ENCODE results near the gene TRIP10.

The TRIP10 gene

DNA sequence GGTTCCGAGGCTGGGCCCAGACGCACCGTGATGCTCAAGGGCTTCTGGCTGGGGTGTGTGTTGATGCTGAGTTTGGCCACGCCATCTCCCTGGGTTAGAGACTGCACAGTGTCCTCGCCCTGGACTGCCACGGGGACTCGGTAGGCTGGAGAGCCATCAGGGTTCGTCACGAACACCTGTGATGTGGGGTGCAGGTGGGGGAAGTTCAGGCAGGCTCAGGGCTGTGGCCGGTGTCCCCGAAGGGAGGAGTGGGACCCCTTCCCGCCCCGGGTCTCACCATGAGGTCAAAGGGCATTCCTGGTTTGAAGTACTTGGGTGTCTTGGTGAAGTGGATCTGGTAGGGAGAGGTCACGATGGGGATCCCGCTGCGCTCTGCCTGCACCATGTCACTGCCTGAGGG, 27.2 kb upstream of the TRIP10 start:
- DNase-seq: no peak

GRCh38 chr19:6712692-6713670, 26.5 kb upstream of the TRIP10 start:
- no peak for DNase-seq

GRCh38 chr19:6713773-6714692, 25.4 kb upstream of the TRIP10 start:
- no peak for DNase-seq

DNA sequence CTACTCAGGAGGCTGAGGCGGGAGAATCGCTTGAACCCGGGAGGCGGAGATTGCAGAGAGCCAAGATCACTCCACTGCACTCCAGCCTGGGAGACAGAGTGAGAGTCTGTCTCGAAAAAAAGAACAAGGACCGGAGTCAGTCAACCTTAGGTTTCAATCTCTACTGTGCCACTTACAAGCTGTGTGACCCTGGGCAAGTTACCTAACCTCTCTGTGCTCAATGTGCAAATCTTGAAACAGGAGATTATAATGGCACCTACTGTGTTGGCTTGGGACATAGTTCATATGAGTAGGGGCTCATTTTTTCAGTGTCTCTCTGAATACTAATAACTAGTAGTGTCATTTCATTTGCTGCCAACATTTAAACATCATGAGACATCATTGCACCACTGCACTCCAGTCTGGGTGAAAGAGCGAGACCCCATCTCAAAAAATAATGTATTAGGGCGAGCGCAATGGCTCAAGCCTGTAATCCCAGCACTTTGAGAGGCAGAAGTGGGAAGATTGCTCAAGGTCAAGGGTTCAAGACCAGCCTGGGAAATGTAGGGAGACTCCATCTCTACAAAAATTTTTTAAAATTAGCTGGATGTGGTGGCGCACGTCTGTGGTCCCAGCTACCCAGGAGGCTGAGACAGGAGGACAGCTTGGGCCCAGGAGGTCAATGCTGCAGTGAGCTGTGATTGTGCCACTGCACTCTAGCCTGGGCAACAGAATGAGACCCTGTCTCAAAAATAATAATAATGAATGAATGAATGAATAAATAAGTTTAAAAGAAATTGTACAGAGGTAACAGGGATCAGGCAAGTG, 24.5 kb upstream of the TRIP10 start:
- DNase-seq: no peak

DNA sequence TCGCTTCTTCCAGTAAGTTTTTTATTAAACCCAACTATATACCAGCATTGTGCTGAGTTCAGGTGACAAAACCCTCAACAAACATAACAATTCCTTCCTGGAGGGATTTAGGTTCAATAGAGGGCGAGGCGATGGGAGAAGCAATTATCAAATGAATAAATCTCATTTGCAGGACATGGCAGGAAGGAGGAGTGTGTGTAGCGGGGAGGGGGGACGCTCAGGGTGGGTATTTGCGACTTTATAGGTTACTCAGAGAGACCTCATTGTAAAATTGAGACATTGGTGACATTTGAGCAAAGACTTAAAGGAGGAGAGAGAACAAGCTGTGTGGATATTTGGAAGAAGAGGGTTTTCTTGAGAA, 22.9 kb upstream of the TRIP10 start:
- DNase-seq: no peak

DNA sequence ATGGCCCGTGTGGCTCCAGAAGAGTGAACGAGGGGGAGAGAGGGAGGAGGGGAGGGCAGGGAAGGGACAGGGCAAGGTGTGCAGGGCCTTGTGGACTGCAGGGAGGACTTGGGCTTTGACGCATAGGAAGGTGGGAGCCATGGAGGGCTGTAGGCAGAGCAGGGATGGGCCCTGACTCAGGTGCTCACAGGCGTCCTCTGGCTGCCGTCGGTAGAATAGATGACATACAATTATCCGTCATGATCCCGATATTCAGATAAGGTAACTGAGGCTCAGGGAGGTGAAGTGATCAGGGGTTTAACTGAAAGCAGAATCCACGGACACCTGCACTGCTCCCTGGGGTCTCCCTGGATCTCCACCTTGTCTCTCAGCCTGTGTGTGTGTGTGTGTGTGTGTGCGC, 22.4 kb upstream of the TRIP10 start:
- DNase-seq: no peak

DNA sequence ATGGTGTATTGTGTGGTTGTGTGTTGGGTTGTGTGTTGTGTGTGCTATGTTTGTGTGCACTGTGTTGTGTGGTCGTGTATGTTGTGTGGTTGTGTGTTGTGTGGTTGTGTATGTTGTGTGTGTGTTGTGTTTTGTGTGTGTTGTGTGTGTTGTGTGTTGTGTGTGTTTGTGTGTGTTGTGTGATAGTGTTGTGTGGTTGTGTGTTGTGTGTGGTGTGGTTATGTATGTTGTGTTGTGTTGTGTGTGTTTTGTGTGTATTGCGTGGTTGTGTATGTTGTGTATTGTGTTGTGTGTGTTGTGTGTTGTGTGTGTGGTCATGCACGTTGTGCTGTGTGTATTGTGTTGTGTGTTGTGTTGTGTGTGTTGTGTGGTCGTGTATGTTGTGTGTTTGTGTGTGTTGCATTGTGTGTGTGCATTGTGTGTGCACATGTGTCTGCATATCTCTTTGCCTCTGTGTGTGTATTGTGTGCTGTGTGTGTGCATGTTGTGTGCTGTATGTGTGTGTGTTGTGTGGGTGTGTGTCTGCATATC, 22.0 kb upstream of the TRIP10 start:
- DNase-seq: no peak

GRCh38 chr19:6718111-6718740, 21.3 kb upstream of the TRIP10 start:
- DNase-seq: no peak

GRCh38 chr19:6718741-6719539, 20.5 kb upstream of the TRIP10 start:
- no peak for DNase-seq

GRCh38 chr19:6719540-6719861, 20.0 kb upstream of the TRIP10 start:
- DNase-seq: no peak

DNA sequence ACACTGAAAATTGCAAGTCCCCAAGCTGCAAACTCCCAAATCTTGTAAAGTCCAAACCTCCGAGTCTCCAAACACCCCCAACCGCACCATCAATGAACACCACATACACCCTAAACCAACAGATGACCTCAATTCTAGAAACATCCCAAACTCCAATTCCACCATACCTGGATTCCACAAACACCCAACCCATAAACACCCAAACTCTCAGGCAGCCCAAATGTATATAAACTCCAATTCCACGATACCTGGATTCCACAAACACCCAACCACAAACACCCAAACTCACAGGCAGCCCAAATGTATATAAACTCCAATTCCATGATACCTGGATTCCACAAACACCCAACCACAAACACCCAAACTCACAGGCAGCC, 19.5 kb upstream of the TRIP10 start:
- DNase-seq: no peak

DNA sequence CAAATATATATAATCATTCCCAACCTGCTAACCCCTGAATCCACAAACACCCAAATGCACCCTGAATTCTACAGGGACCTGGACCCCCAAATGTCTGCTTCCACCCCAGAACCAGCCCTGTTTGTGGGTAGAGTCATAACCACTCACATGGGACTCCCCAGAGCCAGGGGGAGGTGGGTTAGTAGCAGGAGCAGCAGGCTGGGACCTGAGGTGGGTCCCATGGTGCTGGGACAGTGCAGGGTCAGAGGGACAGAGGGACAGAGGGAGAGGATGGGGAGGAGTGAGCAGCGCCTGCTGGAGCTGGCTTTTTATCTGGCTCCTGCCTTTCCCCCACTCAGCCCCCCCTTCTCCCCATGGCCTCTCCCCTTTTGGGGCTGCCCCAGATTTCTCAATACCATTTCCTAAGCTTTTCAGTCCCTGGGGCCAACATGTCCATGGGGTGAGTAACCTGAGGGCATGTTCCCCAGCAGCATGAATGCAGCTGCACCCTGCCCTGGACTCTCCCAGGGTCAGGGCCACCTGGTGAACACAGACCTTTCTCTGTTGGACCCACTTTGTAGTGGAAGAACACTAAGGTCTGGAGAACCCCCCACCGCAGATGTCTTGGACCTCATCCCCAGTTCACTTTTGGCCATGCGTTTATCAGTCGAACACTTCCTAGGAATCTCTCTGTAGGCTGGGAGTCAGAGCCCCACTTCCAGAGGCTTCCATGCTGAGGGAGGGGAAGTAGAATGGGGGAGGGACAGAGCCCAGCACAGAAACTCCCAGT, 18.9 kb upstream of the TRIP10 start, which contains the start of gene C3:
C3 (minus strand) TSS at position 282 of the 769 bp plus-strand sequence; CDS start at position 221, 61 bp downstream.
- DNase-seq: no peak

DNA sequence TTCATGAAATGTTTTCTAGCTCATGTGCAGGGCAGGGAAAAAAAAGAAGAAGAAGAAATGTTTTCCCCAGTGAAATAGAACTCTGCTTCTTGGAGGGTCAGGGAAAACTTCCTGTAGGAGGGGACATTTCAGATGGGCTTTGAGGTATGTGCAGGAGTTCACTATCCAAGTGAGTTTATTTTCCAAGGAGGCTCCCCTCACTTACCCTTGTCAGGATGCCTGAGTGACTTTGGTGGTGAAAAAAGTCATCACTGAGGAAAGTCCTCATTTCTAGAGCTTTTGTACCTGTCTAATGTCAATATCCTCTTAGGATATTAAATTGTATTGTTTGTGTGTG, 18.4 kb upstream of the TRIP10 start:
- no peak for DNase-seq

DNA sequence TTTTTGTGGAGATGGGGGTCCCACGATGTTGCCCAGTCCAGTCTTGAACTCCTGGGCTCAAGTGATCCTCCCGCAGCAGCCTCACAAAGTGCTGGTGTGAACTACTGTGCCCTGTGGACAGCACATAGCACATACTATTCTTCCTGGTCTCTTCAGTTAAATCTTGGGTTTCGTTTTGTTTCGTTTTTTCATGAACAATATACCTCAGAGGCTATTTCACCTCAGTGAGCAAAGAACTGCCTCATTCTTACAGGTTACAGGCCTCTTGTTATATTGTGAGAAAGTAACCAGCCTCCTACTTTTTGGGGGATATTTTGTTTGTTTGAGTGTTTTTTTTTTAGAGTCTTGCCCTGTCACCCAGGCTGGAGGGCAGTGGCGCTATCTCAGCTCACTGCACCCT, 17.7 kb upstream of the TRIP10 start:
- DNase-seq: no peak

DNA sequence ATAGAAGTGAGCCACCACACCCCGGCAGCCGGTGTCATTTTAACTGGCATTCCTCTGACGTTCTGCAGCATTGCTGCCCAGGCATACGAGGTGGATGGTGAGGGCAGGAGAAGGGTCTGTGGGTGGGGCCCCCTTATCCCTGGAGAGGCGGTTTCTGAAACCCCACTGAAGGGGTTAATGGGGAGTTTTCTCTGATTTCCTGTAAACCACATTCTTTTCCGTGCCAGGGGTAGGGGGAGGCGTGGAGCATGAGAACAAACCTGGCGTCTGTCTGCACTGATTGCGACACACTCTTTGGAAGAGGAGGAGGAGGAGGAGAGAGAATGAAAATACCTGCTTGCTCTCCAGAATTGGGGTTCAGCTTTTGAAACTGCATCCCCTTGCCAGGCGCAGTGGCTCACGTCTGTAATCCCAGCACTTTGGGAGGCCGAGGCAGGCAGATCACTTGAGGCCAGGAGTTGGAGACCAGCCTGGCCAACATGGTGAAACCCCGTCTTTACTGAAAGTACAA, 16.3 kb upstream of the TRIP10 start:
- no peak for DNase-seq

GRCh38 chr19:6723738-6724137, 15.7 kb upstream of the TRIP10 start:
- DNase-seq: no peak

DNA sequence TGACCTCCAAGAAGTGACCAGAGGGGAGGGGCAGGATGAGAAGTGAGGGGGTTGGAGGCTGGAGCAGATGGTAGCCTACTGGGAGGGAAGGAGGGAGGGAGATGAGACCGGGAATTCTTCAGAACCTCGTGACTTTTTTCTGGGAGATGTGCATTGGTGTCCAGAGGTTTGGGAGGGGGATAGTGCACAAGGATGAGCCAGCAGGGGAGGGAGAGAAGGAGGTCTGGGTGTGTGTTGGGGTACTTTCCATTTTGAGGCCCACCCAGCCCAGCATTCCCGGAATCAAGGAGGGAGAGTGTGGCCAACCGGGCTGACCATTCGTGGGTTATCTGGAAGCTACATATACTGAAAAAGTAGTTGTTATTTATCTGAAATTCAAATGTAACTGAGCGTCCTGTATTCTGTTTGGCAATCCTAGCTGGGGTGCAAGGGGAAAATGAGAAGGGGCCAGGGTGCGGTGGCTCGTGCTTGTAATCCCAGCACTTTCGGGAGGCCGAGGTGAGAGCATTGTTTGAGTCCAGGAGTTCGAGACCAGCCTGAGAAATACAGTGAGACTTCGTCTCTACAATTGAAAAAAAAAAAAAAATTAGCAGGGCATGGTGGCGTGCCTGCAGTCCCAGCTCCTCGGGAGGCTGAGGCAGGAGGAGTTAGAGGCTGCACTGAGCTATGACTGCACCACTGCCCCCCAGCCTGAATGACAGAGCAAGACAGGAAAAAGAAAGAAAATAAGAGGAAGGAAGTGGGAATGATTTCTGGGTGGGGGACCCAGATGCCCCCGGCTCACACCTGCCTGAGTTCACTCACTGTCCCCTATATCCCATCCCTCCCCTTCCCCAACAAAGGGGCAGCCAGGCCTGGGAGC, 14.6 kb upstream of the TRIP10 start:
- no peak for DNase-seq

- no peak for DNase-seq
Observed at GRCh38 chr19:6725513-6726231, 13.8 kb upstream of the TRIP10 start.

DNA sequence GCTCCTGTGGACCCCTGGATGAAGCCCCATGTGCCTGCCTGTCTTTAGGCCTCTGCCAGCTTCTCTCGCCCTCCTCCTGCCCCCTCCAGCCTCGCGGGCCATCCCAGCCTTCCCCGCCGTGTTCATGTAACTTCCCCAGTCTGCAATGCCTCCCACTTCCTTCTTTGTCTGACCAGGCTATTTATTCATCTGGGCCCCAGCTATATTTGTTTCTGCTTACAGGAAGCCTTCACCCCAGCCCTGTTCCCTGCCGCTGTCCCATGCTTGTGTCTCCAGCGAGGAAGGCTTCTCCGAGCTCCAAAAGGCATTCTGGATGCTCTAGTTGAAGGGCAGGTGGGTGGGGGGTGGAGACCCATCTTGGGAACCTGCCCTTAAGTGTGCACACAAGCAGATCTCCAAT, 11.1 kb upstream of the TRIP10 start:
- no peak for DNase-seq

Data from NCI-H1092 (cell line).